ENCODE results near the gene PRAME. TPM values are rescaled to one million over a fixed set of nuclear protein-coding genes. Genes with fewer than 3 reads are reported as not detected.

PRAME gene
- total RNA-seq, 4 donors from 2014 or later: not detected

DNA sequence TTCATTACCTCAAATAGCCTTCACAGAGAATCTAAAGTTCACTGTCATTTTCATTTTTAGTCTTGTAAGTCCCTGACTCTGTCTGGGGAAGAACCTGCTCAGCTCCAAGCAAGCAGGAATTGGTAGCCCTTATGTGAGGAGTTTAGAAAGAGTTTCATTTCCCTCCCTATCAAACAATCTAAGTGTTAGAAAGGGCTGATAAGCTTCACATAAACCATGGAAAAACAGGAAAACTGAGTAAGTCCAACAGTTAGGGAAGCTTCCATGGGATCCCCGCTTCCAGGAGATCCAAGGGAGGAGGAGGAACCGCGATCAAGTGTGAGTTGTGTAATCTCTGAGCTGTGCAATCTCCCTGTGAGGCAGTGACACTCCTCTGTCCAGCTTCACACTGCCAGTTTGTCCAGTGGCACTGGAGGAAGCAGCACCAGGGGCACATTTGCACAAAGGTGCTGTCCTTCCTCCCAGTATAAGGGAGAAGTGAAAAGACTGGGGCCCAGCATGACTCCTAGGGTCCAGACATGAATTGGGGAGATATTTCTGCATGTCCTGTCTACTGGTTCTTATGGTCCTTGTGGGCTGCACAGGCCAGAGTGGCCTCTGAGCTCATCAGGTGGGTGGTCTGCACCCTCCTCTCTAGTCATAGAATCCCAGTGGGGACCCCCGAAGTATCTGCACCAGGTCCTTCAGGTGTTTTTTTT, 4.3 kb downstream of the PRAME start:
- TF ChIP-seq, protein P1, sequence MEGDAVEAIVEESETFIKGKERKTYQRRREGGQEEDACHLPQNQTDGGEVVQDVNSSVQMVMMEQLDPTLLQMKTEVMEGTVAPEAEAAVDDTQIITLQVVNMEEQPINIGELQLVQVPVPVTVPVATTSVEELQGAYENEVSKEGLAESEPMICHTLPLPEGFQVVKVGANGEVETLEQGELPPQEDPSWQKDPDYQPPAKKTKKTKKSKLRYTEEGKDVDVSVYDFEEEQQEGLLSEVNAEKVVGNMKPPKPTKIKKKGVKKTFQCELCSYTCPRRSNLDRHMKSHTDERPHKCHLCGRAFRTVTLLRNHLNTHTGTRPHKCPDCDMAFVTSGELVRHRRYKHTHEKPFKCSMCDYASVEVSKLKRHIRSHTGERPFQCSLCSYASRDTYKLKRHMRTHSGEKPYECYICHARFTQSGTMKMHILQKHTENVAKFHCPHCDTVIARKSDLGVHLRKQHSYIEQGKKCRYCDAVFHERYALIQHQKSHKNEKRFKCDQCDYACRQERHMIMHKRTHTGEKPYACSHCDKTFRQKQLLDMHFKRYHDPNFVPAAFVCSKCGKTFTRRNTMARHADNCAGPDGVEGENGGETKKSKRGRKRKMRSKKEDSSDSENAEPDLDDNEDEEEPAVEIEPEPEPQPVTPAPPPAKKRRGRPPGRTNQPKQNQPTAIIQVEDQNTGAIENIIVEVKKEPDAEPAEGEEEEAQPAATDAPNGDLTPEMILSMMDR (IDR thresholded peaks at IDR 0.05): no peak
- ATAC-seq (ENCODE audit: low FRiP score): no peak

DNA sequence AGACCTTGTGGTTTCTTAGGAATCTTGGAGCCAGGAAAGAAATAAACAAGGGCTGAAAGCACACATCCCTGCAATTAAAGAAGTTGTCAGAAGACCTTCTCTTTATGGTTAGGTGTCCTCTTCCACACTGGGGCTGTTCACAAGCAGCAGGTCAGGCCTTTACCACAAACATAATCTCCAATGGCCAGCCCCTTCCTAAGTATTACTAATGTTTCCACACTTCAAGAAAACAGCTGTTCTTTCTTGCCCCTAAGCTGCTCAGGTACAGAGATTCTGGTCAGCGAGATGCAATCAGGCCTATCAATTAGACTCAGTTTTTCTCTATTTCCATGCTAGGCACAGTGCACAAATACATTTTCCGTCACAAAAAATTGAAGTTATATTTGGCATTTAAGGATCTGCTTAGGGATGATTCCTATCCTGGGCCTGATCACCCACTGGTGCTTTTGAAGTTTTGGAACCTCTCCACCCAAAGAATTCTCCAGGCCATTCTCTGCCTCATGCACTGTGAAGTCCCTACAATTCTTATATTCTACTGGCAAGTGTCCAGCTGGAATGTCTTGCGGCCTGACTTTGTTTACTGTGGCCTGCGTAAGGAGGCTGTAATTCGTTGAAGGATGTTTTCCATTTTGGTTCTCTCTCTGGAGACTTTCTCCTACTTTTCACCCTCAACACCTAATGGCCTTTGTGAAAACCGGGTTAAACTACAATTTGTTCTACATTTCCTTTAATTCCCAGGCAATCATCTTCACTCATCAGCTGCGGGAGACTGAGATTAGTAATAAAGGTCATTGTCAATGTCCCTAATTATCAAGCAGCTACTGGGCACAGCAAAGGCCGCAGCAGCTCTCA, 5.1 kb downstream of the PRAME start:
- DNase-seq (ENCODE audit: low spot score): no peak
- ATAC-seq (ENCODE audit: low FRiP score): no peak
- TF ChIP-seq, protein P1 (IDR thresholded peaks at IDR 0.05): no peak

More for the DNA sequence above, 4.3 kb downstream of the PRAME start:
- DNase-seq (ENCODE audit: low spot score): no peak

DNA sequence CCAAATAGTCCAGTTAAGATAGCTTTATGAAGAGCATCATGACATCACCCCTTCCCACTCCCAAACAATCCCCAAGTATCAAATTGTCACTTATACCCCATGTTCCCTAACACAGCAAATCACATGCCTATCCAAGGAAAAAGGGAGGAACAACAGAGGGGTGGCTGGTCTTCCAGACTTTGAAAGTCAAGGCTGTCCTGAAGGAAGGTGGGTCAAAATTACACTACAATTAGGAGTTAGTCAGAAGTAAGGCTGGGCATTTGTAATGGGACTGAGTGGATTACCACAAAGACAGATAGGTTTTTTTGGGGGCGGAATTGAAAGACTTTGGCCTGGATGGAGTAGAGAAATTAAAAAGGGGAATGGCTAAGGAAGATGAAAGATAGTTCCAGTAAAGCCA, 5.9 kb downstream of the PRAME start:
- DNase-seq (ENCODE audit: low spot score) (no peak), ATAC-seq (ENCODE audit: low FRiP score) (no peak)
- TF ChIP-seq, protein P1 (IDR thresholded peaks at IDR 0.05): no peak

DNA sequence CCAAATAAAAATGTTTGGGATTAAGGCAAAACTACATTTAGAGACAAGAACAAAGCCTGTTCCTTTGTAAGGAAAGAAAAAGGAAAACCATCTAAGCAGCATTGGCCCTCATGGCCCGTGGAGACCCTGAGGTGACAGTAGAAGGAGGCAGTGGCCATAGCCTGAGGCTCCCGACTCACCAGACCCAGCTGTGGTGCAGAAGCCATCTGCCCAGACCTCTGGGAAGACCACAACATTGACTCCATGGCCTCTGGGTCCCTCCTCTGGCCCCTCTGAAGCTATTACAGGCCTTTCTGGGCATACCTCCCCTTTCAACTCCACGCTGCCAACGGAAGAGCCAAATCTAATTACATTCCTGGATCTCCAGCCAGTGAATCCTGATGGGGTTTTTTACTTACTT, 6.4 kb downstream of the PRAME start:
- TF ChIP-seq, protein P1 (IDR thresholded peaks at IDR 0.05): no peak
- ATAC-seq (ENCODE audit: low FRiP score): no peak
- DNase-seq (ENCODE audit: low spot score): no peak

DNA sequence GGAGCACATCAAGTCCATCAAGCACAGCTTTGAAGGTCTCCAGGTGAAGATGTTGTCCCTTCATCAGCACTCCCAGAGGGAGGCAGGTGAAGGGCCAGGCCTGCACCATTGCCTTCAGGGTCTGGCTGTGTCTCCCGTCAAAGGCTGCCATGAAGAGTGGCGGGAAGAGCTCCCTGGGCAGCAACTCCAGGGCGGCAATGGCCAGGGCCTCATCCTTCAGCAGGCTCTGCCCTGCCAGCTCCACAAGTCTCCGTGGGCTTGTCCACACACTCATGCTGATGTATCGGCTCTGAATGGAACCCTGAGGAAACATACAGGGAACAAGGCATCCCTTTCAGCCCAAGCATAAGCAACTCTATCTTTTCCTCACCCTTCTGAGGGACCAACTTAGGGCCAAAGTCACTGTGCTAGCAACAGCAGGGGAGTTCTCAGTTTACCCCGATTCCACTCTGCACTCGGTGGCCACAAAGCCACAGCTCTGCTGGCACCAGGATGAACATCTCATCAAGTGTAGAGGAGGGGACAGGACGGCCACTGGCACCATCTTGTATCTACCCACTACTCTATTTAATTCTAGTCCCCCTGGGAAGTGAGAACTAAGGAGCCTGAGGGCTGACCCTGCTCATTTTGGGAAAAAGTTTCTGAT, 8.2 kb downstream of the PRAME start:
- ATAC-seq (ENCODE audit: low FRiP score): no peak

DNA sequence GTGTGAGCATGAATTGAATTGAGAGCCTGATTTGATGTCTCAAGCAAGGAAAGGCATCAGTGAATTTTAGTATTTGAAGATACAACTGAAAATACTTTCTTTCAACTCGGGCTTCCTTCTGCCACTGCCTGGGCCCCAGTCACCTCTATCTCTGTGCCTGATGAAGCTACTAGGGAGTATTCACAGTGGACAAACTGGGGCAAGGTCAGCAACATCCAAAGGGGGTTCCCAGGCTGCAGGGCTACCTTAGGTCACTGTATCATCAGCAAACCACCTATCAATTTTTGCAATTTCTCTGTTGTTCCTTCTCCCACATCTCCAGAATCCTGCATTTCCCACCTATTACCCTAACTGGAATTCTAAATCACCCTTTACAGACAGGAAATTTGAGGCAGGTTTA, 10.2 kb downstream of the PRAME start:
- DNase-seq (ENCODE audit: low spot score): no peak
- ATAC-seq (ENCODE audit: low FRiP score): no peak

More for the DNA sequence above, 8.2 kb downstream of the PRAME start:
- no peak for DNase-seq (ENCODE audit: low spot score)
- TF ChIP-seq, protein P1 (IDR thresholded peaks at IDR 0.05): no peak

More for the DNA sequence above, 10.2 kb downstream of the PRAME start:
- TF ChIP-seq, protein P1 (IDR thresholded peaks at IDR 0.05): no peak

Measured in omental fat pad (tissue), 4 donors.